Fibroblast of the conjunctiva (primary cell): ENCODE results near the gene RRP36.

Source experiments
- DNase-seq: peaks from one replicate; pipeline ENCODE4 v3.0.0-alpha.2; 2010; ENCODE audit warnings: low read depth

RRP36 gene

GRCh38 chr6:43007126-43007525 is 14.3 kb upstream of the RRP36 start:
- DNase-seq, result no peak

- DNase-seq, result no peak
Measured at GRCh38 chr6:43009124-43009523, 12.3 kb upstream of the RRP36 start.

- no peak for DNase-seq
Measured at GRCh38 chr6:43011207-43011606, 10.2 kb upstream of the RRP36 start.

GRCh38 chr6:43012364-43012763 is 9.1 kb upstream of the RRP36 start:
- no peak for DNase-seq

- no peak for DNase-seq
Measured at GRCh38 chr6:43013097-43013842, 8.2 kb upstream of the RRP36 start.

GRCh38 chr6:43013843-43014433 is 7.5 kb upstream of the RRP36 start, which contains the start of the genes KLHDC3 and MEA1:
Gene KLHDC3 (plus strand): TSS chr6:43014249. CDS start chr6:43017193, 2,944 bp downstream.
Gene MEA1 (minus strand): TSS chr6:43013946. CDS start chr6:43013813, 133 bp downstream.
- DNase-seq, result peak; percentile 100

- DNase-seq, result no peak
Measured at GRCh38 chr6:43014434-43014909, 7.0 kb upstream of the RRP36 start.

DNA sequence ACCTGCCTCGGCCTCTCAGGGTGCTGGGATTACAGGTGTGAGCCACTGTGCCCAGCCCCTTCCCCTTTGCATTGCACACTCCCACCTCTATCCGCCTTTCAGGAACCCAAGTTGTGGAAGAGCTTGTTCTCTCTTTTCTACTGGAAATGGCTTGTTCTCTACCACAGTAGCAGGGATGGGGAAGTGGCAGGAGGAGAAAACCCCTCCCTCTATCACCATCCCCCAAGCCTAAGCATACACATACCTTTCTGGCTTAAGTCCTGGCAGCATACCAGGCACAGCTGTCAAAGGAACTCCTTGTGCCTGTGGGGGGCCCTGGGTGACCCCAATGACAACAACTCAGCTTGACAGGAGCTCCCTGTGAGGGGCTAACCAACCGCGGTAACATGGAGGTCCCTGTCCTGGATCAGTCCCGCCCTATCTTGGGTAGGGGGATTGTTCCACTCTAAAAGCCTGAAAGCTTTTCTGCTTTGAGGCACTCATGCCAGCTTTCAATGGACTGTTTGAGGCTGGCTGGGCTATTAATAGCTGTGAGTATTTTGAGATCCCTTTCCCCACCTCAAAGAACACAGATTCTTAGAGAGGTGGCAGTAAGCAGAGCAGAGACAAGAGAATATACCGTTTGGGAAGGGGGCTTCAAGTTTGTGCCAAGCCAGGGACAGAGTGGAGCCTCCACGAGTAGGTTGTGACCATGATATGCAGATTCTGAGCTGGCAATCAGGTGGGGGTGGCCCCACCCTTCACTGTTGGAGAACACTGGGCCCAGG is 5.1 kb upstream of the RRP36 start:
- no peak for DNase-seq

- no peak for DNase-seq
Measured at GRCh38 chr6:43016943-43017334, 4.5 kb upstream of the RRP36 start.

GRCh38 chr6:43019152-43019551 is 2.3 kb upstream of the RRP36 start:
- no peak for DNase-seq

GRCh38 chr6:43020052-43020705 is 1.2 kb upstream of the RRP36 start:
- no peak for DNase-seq

DNA sequence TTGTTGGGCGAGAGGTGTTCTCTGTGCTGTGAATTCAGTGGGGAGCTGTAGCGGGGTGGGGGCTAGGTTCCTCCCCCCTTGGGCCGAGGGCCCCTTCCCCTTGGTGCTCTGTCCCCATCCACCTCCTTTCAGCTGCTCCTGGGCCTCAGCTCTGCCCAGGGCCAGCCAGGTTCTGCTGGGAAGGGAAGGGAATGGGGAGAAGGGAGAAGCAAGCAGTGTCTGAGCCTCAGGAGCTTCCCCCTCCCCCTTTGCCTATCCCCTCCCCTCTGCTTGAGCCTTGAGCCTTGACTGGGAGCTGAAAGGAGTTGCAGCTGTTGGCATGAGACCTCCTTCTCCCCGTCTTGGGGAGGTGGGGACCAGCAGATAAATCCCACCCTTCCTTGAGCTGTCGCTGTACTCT is 576 bp upstream of the RRP36 start:
- DNase-seq, result no peak

GRCh38 chr6:43024436-43024835 is 3.0 kb downstream of the RRP36 start:
- no peak for DNase-seq

- DNase-seq, result no peak
Measured at GRCh38 chr6:43026365-43026764, 4.9 kb downstream of the RRP36 start.

- DNase-seq, result no peak
Measured at GRCh38 chr6:43029120-43029519, 7.7 kb downstream of the RRP36 start.

DNA sequence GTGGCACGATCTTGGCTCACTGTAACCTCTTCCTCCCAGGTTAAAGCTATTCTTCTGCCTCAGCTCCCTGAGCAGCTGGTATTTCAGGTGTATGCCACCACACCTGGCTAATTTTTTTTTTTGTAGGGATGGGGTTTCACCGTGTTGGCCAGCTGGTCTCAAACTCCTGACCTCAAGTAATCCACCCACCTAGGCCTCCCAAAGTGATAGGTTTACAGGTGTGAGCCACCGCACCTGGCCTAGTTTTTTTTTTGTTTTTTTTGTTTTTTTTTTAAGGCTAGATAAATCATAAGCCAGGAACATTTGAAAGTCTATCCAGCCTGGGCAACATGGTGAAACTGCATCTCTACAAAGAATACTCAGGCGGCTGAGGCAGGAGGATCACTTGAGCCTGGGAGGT is 10.9 kb downstream of the RRP36 start:
- no peak for DNase-seq

DNA sequence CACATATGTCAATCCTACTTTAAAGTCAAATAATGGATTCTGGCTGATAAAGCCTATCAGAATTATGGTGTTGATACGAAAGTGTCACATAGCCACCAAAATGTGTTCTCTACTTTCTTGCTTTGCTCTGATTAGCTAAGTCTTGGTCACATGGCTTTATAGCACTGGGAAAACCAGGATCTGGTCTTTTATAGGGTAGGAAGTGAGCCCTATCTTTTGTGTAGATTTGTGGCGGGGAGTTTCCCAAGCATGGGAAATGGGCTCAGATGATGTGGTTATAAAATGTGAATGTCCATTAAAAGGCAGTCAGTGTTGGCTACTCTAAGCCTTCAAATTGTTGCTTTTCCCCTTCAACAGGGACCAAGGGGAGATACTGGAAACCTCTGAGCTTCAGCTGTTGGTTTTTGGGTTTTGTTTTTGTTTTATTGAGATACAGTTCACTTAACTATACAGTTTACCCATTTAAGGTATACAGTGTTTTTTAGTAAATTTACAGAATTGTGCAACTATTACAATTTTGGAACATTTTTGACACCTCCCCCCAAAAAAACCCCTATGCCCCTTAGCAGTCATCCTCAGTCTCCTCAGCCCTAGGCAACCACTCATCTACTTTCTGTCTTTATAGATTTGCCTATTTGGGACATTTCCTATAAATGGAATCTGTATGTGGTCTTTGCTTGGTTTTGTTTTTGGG is 12.2 kb downstream of the RRP36 start:
- DNase-seq, result no peak

DNA sequence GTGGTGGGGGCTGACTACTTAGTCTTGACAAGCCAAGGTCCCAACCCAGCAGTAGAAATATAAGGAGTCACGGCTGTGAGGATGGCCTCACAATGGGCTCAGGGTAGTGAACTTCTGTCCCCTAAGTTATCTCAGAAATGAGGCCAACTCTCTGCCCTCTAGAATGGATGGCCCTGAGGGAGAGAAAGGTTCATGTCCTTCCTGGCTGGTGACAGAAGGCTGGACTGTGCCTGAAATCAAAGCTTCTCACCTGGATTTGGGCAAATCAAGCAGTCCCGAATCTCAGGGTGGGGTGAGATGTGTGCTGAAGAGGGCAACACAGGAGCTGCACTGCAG is 12.7 kb downstream of the RRP36 start:
- DNase-seq, result no peak

DNA sequence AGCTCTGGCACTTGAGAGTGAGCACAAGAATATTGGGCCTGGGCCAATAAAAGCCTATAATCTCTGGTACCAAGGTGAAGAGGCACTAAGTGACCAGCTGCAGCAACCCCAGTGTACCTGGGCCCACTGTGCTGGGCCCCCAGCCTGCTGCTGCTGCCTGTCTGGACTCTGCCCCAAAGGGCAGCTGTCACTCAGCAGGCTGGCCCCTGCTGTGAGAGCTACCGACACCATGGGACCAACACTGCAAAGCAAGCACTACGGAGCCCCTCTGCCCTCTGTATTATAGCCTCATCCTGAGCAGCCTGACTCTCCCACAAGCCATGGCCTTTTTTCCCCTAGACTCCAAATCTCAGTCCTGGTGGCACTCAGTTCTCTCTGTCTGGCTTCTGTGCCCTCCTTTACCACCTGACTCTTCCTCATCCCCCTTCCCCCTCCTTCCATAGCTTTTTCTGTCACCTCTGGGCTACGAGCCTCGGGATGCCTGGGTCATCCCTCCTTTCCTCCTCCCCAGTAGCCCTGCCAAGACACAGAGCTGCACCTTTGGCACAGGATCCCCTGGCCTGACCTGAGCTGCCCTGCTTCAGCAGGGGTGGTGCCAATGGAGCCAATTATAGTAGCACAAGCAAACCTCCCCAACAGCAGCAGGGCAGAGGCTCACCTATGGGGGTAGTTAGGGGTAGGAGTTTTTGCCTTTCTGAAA is 14.2 kb downstream of the RRP36 start:
- DNase-seq, result no peak

GRCh38 chr6:43036712-43037111 is 15.3 kb downstream of the RRP36 start:
- DNase-seq, result no peak

DNA sequence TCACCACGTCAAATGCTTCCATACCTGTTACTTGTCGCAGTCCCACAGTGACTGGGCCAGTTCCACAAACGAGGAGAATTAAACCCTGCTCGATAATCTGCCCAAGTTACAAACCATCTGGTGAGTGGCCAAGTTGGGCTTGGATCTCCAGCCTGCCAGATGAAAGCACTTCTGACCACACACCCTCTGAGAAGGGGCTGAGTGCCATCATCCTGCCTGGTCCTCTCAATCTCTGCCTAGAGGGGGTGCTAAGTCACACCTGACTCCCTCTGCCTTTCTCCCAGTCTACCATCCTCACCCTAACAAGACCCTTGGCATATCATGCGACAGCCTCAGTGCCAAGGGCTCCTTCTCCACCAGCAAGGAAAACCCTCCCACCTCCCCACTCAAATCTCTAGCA is 15.8 kb downstream of the RRP36 start:
- DNase-seq, result no peak
